Muscle of back (tissue), 11 donors: ENCODE results near the gene ZGPAT. TPM values are rescaled to one million over a fixed set of nuclear protein-coding genes. Genes with fewer than 3 reads are reported as not detected.

Experiments
- DNase-seq, 3 donors: peaks; one replicate each; pipeline versions ENCODE4 v3.0.0 to v3.0.0-alpha.2; 2013
- polyA plus RNA-seq, 10 donors: library from polyadenylated mRNA; unstranded; fragments of 120-200 nt; gene quantifications; one replicate each; pipeline ENCODE4 v1.2.1, GENCODE V29; 2013; ENCODE audit not compliant: insufficient read length in 10 of 10

The ZGPAT gene
- polyA plus RNA-seq, 10 donors: 10.5 to 15.1 (median 12.9) TPM

GRCh38 chr20:63778857-63779256 is 71.0 kb downstream of the ZGPAT start:
- DNase-seq: no peak

- no peak for DNase-seq
Measured at GRCh38 chr20:63781181-63781580, 73.3 kb downstream of the ZGPAT start.

GRCh38 chr20:63782051-63782471 is 74.2 kb downstream of the ZGPAT start:
- DNase-seq: no peak

- DNase-seq: no peak
Measured at GRCh38 chr20:63782521-63782971, 74.7 kb downstream of the ZGPAT start.

- DNase-seq: no peak
Measured at GRCh38 chr20:63783970-63784369, 76.1 kb downstream of the ZGPAT start.

GRCh38 chr20:63785691-63786131 is 77.9 kb downstream of the ZGPAT start:
- DNase-seq: no peak

Other genes with a start within 250 kb of the ZGPAT start
- 1 to 10 TPM; 2.6 to 8.1 (median 4.3) TPM for gene KCNQ2, start 235.4 kb upstream of the ZGPAT start, polyA plus RNA-seq
- 100 to 1,000 TPM; 401 to 971 (median 772) TPM for gene EEF1A2, start 209.0 kb upstream of the ZGPAT start, polyA plus RNA-seq
- gene PPDPF, start 187.3 kb upstream of the ZGPAT start, polyA plus RNA-seq: 100 to 1,000 TPM; 138 to 325 (median 206) TPM
- under 1 TPM; 0.15 to 0.50 (median 0.32) TPM for gene PTK6, start 170.7 kb upstream of the ZGPAT start, polyA plus RNA-seq
- under 1 TPM in 1 of 10 donors, not detected in 9; 0.23 TPM for gene SRMS, start 160.3 kb upstream of the ZGPAT start, polyA plus RNA-seq
- under 1 TPM in 7 of 10 donors, not detected in 3; 0.12 to 0.36 (median 0.24) TPM for gene FNDC11, start 153.9 kb upstream of the ZGPAT start, polyA plus RNA-seq
- 10 to 100 TPM in 1 of 10 donors, 1 to 10 TPM in 9; 5.2 to 11.1 (median 6.8) TPM for gene HELZ2, start 133.8 kb upstream of the ZGPAT start, polyA plus RNA-seq
- 1 to 10 TPM; 5.3 to 9.3 (median 7.3) TPM for gene GMEB2, start 80.9 kb upstream of the ZGPAT start, polyA plus RNA-seq
- 10 to 100 TPM in 9 of 10 donors, 1 to 10 TPM in 1; 8.8 to 37.1 (median 16.1) TPM for gene STMN3, start 54.6 kb upstream of the ZGPAT start, polyA plus RNA-seq
- 10 to 100 TPM in 7 of 10 donors, 1 to 10 TPM in 3; 6.0 to 17.7 (median 11.1) TPM for gene RTEL1, start 49.7 kb upstream of the ZGPAT start, polyA plus RNA-seq
- gene TNFRSF6B, start 11.4 kb upstream of the ZGPAT start, polyA plus RNA-seq: 1 to 10 TPM in 4 of 10 donors, under 1 TPM in 6; 0.22 to 3.0 (median 0.87) TPM
- 10 to 100 TPM; 20.1 to 28.2 (median 25.6) TPM for gene ARFRP1, start 63 bp upstream of the ZGPAT start, polyA plus RNA-seq
- gene LIME1, start 28.6 kb downstream of the ZGPAT start, polyA plus RNA-seq: 1 to 10 TPM; 1.9 to 9.7 (median 4.5) TPM
- gene SLC2A4RG, start 31.7 kb downstream of the ZGPAT start, polyA plus RNA-seq: 100 to 1,000 TPM in 9 of 10 donors, 10 to 100 TPM in 1; 88.5 to 165 (median 112) TPM
- 10 to 100 TPM; 12.8 to 17.3 (median 14.8) TPM for gene ZBTB46, start 123.2 kb downstream of the ZGPAT start, polyA plus RNA-seq
- not detected for gene ABHD16B, start 153.5 kb downstream of the ZGPAT start, polyA plus RNA-seq
- gene TPD52L2, start 157.2 kb downstream of the ZGPAT start, polyA plus RNA-seq: 10 to 100 TPM; 65.5 to 85.7 (median 77.4) TPM
- gene DNAJC5, start 187.1 kb downstream of the ZGPAT start, polyA plus RNA-seq: 10 to 100 TPM; 24.0 to 32.5 (median 29.9) TPM
- 10 to 100 TPM; 28.3 to 58.9 (median 41.3) TPM for gene UCKL1, start 248.4 kb downstream of the ZGPAT start, polyA plus RNA-seq